ENCODE results near the gene GNMT. TPM values are rescaled to one million over a fixed set of nuclear protein-coding genes. Genes with fewer than 3 reads are reported as not detected.
"Not testable (repeated sequence)": the region's sequence is repeated elsewhere in the genome, so short reads cannot be mapped to it uniquely, and the experiment has no call there.

The GNMT gene
- total RNA-seq, 5 donors from 2014 or later (not counting 1 experiment from before 2014, with no cell fraction given): 0.93 to 3.4 (median 1.3) TPM

- H3K36me3 Mint-ChIP-seq: peaks cover 30% of the 10 kb centered on the region
- DNase-seq (no peak), ATAC-seq (replicated peaks in 1 of 4) (no peak)
- no peaks in the 10 kb centered on the region for H3K27me3 Mint-ChIP-seq
- Histone ChIP-seq H3K9me3 (no peaks in the 10 kb centered on the region), H3K4me3 (ENCODE audit: control insufficient read depth in 1 of 2, extremely low read depth in 1 of 2, low read length in 1 of 2) (no peak overlapping the region), H3K4me1 (ENCODE audit: control insufficient read depth in 1 of 2, extremely low read depth in 1 of 2, insufficient read depth in 2 of 2, low read length in 2 of 2) (peaks cover 0 to 4% of the 10 kb centered on the region in 2 experiments), H3K36me3 (ENCODE audit: control insufficient read depth in 2 of 2, extremely low read depth in 1 of 2, insufficient read depth in 1 of 2, low read length in 1 of 2) (peaks cover 30 to 89% of the 10 kb centered on the region in 2 donors), H3K27me3 (replicated peaks in 1 of 2; ENCODE audit: control insufficient read depth in 2 of 2, extremely low read depth in 1 of 2, insufficient read depth in 2 of 2, low read length in 1 of 2) (no peaks in the 10 kb centered on the region), H3K27ac (ENCODE audit: low read length) (no peak overlapping the region)
- no peak overlapping the region for H3K4me3 Mint-ChIP-seq
- 90% methylated on average over 3 of the region's 9 CpGs for WGBS (ENCODE audit: insufficient coverage)
- ChIA-PET POLR2A (no interaction called here), CTCF (no interaction called here)
- peaks cover 9 to 25% (median 19%) of the 10 kb centered on the region in 3 donors for H3K4me1 Mint-ChIP-seq
- H3K27ac Mint-ChIP-seq: no peak overlapping the region
- no peaks in the 10 kb centered on the region for H3K9me3 Mint-ChIP-seq
Observed at GRCh38 chr6:42938987-42939809, 21.4 kb upstream of the GNMT start.

- no peak for ATAC-seq (replicated peaks in 1 of 4)
- WGBS (ENCODE audit: insufficient coverage): no CpG with 5 or more reads among the region's 4 CpGs
- no peaks in the 10 kb centered on the region for H3K9me3 Mint-ChIP-seq
- DNase-seq: no peak
- Histone ChIP-seq H3K36me3 (ENCODE audit: control insufficient read depth in 2 of 2, extremely low read depth in 1 of 2, insufficient read depth in 1 of 2, low read length in 1 of 2) (peaks cover 30 to 84% of the 10 kb centered on the region in 2 donors), H3K4me1 (ENCODE audit: control insufficient read depth in 1 of 2, extremely low read depth in 1 of 2, insufficient read depth in 2 of 2, low read length in 2 of 2) (no peaks in the 10 kb centered on the region), H3K27ac (ENCODE audit: low read length) (no peak overlapping the region), H3K9me3 (no peaks in the 10 kb centered on the region), H3K4me3 (ENCODE audit: control insufficient read depth in 1 of 2, extremely low read depth in 1 of 2, low read length in 1 of 2) (no peak overlapping the region), H3K27me3 (replicated peaks in 1 of 2; ENCODE audit: control insufficient read depth in 2 of 2, extremely low read depth in 1 of 2, insufficient read depth in 2 of 2, low read length in 1 of 2) (no peaks in the 10 kb centered on the region)
- no peaks in the 10 kb centered on the region for H3K27me3 Mint-ChIP-seq
- peaks cover 30% of the 10 kb centered on the region for H3K36me3 Mint-ChIP-seq
- POLR2A ChIA-PET: no interaction called here
- H3K4me3 Mint-ChIP-seq: no peak overlapping the region
- CTCF ChIA-PET: no interaction called here
- H3K4me1 Mint-ChIP-seq: peaks cover 9 to 19% (median 16%) of the 10 kb centered on the region in 3 donors
- H3K27ac Mint-ChIP-seq: peak overlapping the region in 1 of 2 donors; percentile 11
Observed at GRCh38 chr6:42939810-42940167, 20.8 kb upstream of the GNMT start.

GRCh38 chr6:42940493-42941045, 20.0 kb upstream of the GNMT start:
- no peak for ATAC-seq (replicated peaks in 1 of 4)
- H3K27ac ChIP-seq (ENCODE audit: low read length): no peak overlapping the region
- H3K36me3 Mint-ChIP-seq: peaks cover 30% of the 10 kb centered on the region
- no peak overlapping the region for H3K4me3 Mint-ChIP-seq
- H3K4me1 Mint-ChIP-seq: peaks cover 9 to 16% (median 13%) of the 10 kb centered on the region in 3 donors
- no peaks in the 10 kb centered on the region for H3K27me3 Mint-ChIP-seq
- POLR2A ChIA-PET: interaction anchor here in 1 of 2 donors (0.6 kb wide), 1 partner anchor 20 kb away, joined by 5 read pairs; no protein-coding TSS in a partner anchor
- no peaks in the 10 kb centered on the region for H3K27me3 ChIP-seq (replicated peaks in 1 of 2; ENCODE audit: control insufficient read depth in 2 of 2, extremely low read depth in 1 of 2, insufficient read depth in 2 of 2, low read length in 1 of 2)
- DNase-seq: no peak
- H3K4me3 ChIP-seq (ENCODE audit: control insufficient read depth in 1 of 2, extremely low read depth in 1 of 2, low read length in 1 of 2): no peak overlapping the region
- H3K36me3 ChIP-seq (ENCODE audit: control insufficient read depth in 2 of 2, extremely low read depth in 1 of 2, insufficient read depth in 1 of 2, low read length in 1 of 2): peaks cover 26 to 76% of the 10 kb centered on the region in 2 donors
- WGBS (ENCODE audit: insufficient coverage): 83% methylated on average over 1 of the region's 6 CpGs
- CTCF ChIA-PET: interaction anchor here in 1 of 2 donors (0.6 kb wide), 1 partner anchor 15 kb away, joined by 3 read pairs; no protein-coding TSS in a partner anchor
- H3K9me3 Mint-ChIP-seq: no peaks in the 10 kb centered on the region
- H3K9me3 ChIP-seq: no peaks in the 10 kb centered on the region
- peak overlapping the region in 1 of 2 donors; percentile 22 for H3K27ac Mint-ChIP-seq
- H3K4me1 ChIP-seq (ENCODE audit: control insufficient read depth in 1 of 2, extremely low read depth in 1 of 2, insufficient read depth in 2 of 2, low read length in 2 of 2): no peaks in the 10 kb centered on the region

- H3K9me3 ChIP-seq; H3K4me1 ChIP-seq (ENCODE audit: control insufficient read depth in 1 of 2, extremely low read depth in 1 of 2, insufficient read depth in 2 of 2, low read length in 2 of 2); H3K27me3 Mint-ChIP-seq; H3K27me3 ChIP-seq (replicated peaks in 1 of 2; ENCODE audit: control insufficient read depth in 2 of 2, extremely low read depth in 1 of 2, insufficient read depth in 2 of 2, low read length in 1 of 2); H3K4me1 Mint-ChIP-seq; ATAC-seq (replicated peaks in 1 of 4); H3K4me3 Mint-ChIP-seq; H3K9me3 Mint-ChIP-seq; CTCF ChIA-PET; H3K4me3 ChIP-seq (ENCODE audit: control insufficient read depth in 1 of 2, extremely low read depth in 1 of 2, low read length in 1 of 2); H3K27ac ChIP-seq (ENCODE audit: low read length); DNase-seq: not testable (repeated sequence)
- 93% methylated on average over 2 of the region's 5 CpGs for WGBS (ENCODE audit: insufficient coverage)
- Mint-ChIP-seq H3K36me3 (peaks cover 22% of the 10 kb centered on the region), H3K27ac (peak overlapping the region in 1 of 2 donors; percentile 55)
- H3K36me3 ChIP-seq (ENCODE audit: control insufficient read depth in 2 of 2, extremely low read depth in 1 of 2, insufficient read depth in 1 of 2, low read length in 1 of 2): peaks cover 23 to 68% of the 10 kb centered on the region in 2 donors
- POLR2A ChIA-PET: interaction anchor here in 1 of 2 donors (0.6 kb wide), 1 partner anchor 21 kb away, joined by 5 read pairs; no protein-coding TSS in a partner anchor
Observed at GRCh38 chr6:42941356-42941755, 19.2 kb upstream of the GNMT start.

DNA sequence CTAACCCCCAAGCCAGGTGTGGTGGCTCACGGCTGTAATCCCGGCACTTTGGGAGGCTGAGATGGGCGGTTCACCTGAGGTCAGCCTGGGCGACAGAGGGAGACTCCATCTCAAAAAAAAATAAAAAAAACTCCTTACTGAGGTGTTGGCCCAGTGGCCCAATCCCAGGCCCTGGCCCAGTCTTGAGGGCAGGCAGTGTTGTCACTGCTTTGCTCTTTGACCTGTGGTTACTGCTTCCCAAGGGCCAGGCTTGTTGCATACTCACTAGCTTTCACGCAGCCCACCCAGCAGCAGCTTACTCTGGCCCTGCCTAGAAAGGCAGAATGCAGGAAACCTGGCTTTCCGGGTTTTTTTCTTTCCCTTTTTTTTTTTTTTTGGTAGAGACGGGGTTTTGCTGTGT, 18.1 kb upstream of the GNMT start:
- POLR2A ChIA-PET: interaction anchor here in 1 of 2 donors (0.6 kb wide), 1 partner anchor 39 kb away, joined by 4 read pairs; no protein-coding TSS in a partner anchor
- CTCF ChIA-PET: no interaction called here
- no peak overlapping the region for H3K27ac Mint-ChIP-seq

DNA sequence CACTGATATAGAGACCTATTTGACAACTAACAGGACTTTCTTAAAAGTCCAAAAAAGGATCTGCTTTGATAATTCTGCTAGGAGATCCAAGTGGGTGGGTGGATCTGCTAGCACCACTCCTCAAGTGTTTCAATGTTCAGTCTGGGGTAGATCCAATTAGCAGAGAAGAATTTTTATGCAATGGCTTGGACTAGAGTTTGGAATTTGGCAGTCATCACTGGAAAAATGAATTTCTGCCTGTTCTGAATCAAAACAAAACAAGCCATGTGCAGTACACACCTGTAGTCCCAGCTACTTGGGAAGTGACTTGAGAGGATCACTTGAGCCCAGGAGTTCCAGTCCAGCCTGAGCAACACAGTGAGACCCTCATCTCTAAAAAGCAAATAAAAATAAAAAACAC, 12.6 kb upstream of the GNMT start:
- Histone ChIP-seq H3K36me3 (ENCODE audit: control insufficient read depth in 2 of 2, extremely low read depth in 1 of 2, insufficient read depth in 1 of 2, low read length in 1 of 2) (peaks cover 0 to 13% of the 10 kb centered on the region in 2 donors), H3K27me3 (replicated peaks in 1 of 2; ENCODE audit: control insufficient read depth in 2 of 2, extremely low read depth in 1 of 2, insufficient read depth in 2 of 2, low read length in 1 of 2) (no peaks in the 10 kb centered on the region), H3K4me1 (ENCODE audit: control insufficient read depth in 1 of 2, extremely low read depth in 1 of 2, insufficient read depth in 2 of 2, low read length in 2 of 2) (no peaks in the 10 kb centered on the region), H3K9me3 (no peaks in the 10 kb centered on the region), H3K27ac (ENCODE audit: low read length) (no peak overlapping the region), H3K4me3 (ENCODE audit: control insufficient read depth in 1 of 2, extremely low read depth in 1 of 2, low read length in 1 of 2) (no peak overlapping the region)
- ChIA-PET POLR2A (no interaction called here), CTCF (interaction anchor here in 1 of 2 donors (0.5 kb wide), 1 partner anchor 650 kb away, joined by 3 read pairs; no protein-coding TSS in a partner anchor)
- H3K4me3 Mint-ChIP-seq: no peak overlapping the region
- DNase-seq (no peak), ATAC-seq (replicated peaks in 1 of 4) (no peak)
- peak overlapping the region in 1 of 2 donors; percentile 0 for H3K27ac Mint-ChIP-seq
- H3K27me3 Mint-ChIP-seq: no peaks in the 10 kb centered on the region
- no peaks in the 10 kb centered on the region for H3K9me3 Mint-ChIP-seq
- H3K36me3 Mint-ChIP-seq: peaks cover 4% of the 10 kb centered on the region
- H3K4me1 Mint-ChIP-seq: no peaks in the 10 kb centered on the region

More for the DNA sequence above, 18.1 kb upstream of the GNMT start:
- no peak for ATAC-seq (replicated peaks in 1 of 4)
- Histone ChIP-seq H3K36me3 (ENCODE audit: control insufficient read depth in 2 of 2, extremely low read depth in 1 of 2, insufficient read depth in 1 of 2, low read length in 1 of 2) (peaks cover 18 to 57% of the 10 kb centered on the region in 2 donors), H3K4me1 (ENCODE audit: control insufficient read depth in 1 of 2, extremely low read depth in 1 of 2, insufficient read depth in 2 of 2, low read length in 2 of 2) (no peaks in the 10 kb centered on the region), H3K27ac (ENCODE audit: low read length) (no peak overlapping the region), H3K4me3 (ENCODE audit: control insufficient read depth in 1 of 2, extremely low read depth in 1 of 2, low read length in 1 of 2) (no peak overlapping the region), H3K9me3 (no peaks in the 10 kb centered on the region), H3K27me3 (replicated peaks in 1 of 2; ENCODE audit: control insufficient read depth in 2 of 2, extremely low read depth in 1 of 2, insufficient read depth in 2 of 2, low read length in 1 of 2) (no peaks in the 10 kb centered on the region)
- no peaks in the 10 kb centered on the region for H3K9me3 Mint-ChIP-seq
- no peak overlapping the region for H3K4me3 Mint-ChIP-seq
- no peaks in the 10 kb centered on the region for H3K27me3 Mint-ChIP-seq
- DNase-seq: no peak
- WGBS (ENCODE audit: insufficient coverage): 100% methylated on average over 1 of the region's 7 CpGs
- H3K4me1 Mint-ChIP-seq: peaks cover 3 to 9% (median 4%) of the 10 kb centered on the region in 3 donors
- H3K36me3 Mint-ChIP-seq: peaks cover 15% of the 10 kb centered on the region

Data from T-cell (primary cell).